ENCODE data around the gene EQTN.

The EQTN gene

DNA sequence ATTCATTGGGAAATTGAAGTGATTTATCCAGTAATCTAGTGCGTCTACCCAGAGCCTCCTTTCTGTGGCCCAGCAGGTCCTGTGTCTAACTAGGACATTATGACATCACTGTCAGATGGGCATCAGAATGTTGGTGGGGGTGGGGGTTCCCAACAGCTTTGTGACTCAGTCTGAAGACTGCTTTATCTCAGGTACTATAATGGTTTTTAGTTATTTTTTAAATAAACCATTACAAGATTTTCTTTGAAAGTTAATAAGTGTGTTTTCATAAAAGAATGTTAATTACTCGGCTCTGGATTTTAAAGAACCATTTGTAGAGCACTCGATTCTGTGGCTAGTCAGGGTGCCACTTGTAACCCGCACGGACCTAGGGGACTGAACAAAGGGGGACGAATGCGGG lies at the start of gene EQTN:
TSS of gene EQTN (minus strand) at position 101 of the 400 bp plus-strand sequence. CDS start at position 6, 95 bp downstream.
- Histone ChIP-seq H2AFZ (ENCODE audit: low read length, unreplicated experiment) (no peak within 1 kb of the TSS), H3K27me3 (ENCODE audit: insufficient read depth, low read length) (peaks cover 36% of the 10 kb centered on the region), H3K4me3 (ENCODE audit: low read depth, low read length) (no peak within 1 kb of the TSS), H3K27ac (ENCODE audit: low read depth, low read length) (no peak within 1 kb of the TSS), H3K79me2 (ENCODE audit: control insufficient read depth, insufficient read depth, low read length, unreplicated experiment) (no peaks in the 10 kb centered on the region), H3K4me1 (ENCODE audit: control insufficient read depth, insufficient read depth, low read length, unreplicated experiment) (no peaks in the 10 kb centered on the region), H3K36me3 (ENCODE audit: insufficient read depth, low read length) (no peaks in the 10 kb centered on the region)

DNA sequence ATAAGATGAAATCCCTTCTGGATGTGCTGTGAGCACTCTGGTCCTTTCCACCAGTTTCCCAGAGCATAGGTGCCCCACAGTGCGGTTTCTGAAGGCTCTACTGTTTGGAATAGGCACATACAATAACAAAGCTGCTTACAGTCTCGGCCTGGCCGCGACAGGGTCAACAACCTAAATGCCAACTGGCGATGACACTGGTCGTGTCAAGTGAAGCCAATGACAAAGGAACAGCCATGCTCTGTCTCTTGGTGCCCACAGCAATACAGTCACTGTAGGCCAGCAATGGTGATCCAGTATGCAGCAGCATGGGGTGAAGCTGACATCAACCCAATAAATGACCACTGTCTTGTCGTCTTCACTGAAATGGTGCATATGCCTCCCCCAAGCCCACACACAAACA lies 47.8 kb upstream of the EQTN start:
- Histone ChIP-seq H3K4me3 (ENCODE audit: low read depth, low read length) (no peak overlapping the region), H3K4me1 (ENCODE audit: control insufficient read depth, insufficient read depth, low read length, unreplicated experiment) (no peaks in the 10 kb centered on the region), H3K36me3 (ENCODE audit: insufficient read depth, low read length) (no peaks in the 10 kb centered on the region), H3K27me3 (ENCODE audit: insufficient read depth, low read length) (no peaks in the 10 kb centered on the region), H3K79me2 (ENCODE audit: control insufficient read depth, insufficient read depth, low read length, unreplicated experiment) (no peaks in the 10 kb centered on the region), H2AFZ (ENCODE audit: low read length, unreplicated experiment) (no peak overlapping the region), H3K27ac (ENCODE audit: low read depth, low read length) (no peak overlapping the region)

DNA sequence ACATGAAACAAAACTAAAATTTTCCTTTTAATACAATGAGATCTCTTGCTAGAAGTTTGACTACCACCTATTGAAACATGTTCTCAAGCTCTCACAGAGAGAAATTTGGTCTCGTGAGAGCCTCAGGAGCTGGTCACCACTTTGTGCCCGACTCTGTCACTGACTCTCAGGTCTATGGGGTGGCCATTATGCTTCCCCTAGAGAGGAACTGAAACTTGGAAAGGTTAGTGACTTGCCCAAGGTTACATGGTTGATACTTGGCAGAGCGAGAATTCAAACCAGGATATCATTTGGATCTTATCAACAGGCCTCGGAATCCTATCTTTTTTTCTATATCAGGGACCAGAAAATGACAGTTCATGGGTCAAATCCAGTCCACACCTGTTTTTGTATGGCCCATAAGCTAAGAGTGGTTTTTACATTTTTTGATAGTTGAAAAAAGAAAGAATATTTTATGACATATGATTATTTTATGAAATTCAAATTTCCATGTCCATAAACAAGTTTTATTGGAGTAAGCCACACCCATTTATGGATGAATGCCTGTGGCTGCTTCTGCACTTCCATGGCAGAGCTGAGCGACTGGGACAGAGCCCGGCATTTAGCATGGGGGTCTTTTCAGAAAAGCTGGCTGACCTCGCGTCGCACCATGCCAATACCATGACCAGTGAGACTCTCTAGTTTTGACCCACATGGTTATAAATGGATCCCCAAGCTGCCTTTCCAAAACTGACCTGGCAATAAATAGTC lies 44.8 kb upstream of the EQTN start:
- no peak overlapping the region for H3K4me3 ChIP-seq (ENCODE audit: low read depth, low read length)
- no peaks in the 10 kb centered on the region for H3K27me3 ChIP-seq (ENCODE audit: insufficient read depth, low read length)
- no peak overlapping the region for H3K27ac ChIP-seq (ENCODE audit: low read depth, low read length)
- no peak overlapping the region for H2AFZ ChIP-seq (ENCODE audit: low read length, unreplicated experiment)
- H3K4me1 ChIP-seq (ENCODE audit: control insufficient read depth, insufficient read depth, low read length, unreplicated experiment): no peaks in the 10 kb centered on the region
- H3K36me3 ChIP-seq (ENCODE audit: insufficient read depth, low read length): no peaks in the 10 kb centered on the region
- H3K79me2 ChIP-seq (ENCODE audit: control insufficient read depth, insufficient read depth, low read length, unreplicated experiment): no peaks in the 10 kb centered on the region

DNA sequence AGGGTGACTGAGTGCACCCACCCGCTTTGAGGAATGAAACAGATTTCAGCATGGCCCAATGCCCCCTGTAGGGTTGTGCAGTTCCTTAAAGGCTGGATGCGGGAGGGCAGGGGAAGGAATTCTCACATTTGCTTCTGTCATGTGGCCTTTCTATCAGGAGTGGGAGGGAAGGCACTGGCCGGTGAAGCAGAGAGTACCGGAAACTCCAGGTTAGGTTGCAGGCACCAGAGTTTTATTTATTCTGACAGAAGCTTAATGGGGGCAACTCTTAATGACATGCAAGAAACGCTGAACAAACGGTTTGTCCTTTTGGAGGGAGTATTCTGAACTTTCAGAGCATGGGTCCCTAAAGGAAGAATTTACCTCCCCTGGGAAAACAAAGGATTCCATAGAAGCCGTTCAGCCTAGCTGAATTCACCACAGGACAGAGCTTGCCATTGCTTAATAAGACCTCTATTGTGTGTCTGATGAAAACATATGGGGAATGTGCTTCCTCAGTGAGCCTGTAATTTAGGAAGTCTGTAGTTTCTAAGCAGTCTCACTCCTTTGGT lies 44.1 kb upstream of the EQTN start:
- Histone ChIP-seq H3K4me3 (ENCODE audit: low read depth, low read length) (no peak overlapping the region), H3K36me3 (ENCODE audit: insufficient read depth, low read length) (no peaks in the 10 kb centered on the region), H2AFZ (ENCODE audit: low read length, unreplicated experiment) (no peak overlapping the region), H3K79me2 (ENCODE audit: control insufficient read depth, insufficient read depth, low read length, unreplicated experiment) (no peaks in the 10 kb centered on the region), H3K4me1 (ENCODE audit: control insufficient read depth, insufficient read depth, low read length, unreplicated experiment) (no peaks in the 10 kb centered on the region), H3K27ac (ENCODE audit: low read depth, low read length) (no peak overlapping the region), H3K27me3 (ENCODE audit: insufficient read depth, low read length) (no peaks in the 10 kb centered on the region)

DNA sequence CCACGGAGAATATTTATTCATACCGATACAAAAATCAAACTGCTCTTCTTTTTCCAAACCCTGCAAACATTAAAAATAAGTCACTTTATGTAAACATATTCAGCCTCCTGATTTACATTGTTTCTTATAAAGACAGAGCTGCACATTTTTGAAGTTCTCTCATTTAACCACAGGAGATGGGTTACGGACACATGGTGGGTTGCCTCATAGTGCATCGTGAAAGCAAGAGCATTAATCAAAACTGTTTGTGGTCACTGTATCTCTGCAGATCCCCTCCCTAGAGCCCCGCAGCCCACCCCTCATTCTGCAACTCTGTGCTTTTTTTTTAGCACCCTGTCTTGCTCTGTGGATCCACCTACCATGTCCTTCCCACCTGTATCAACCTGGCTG lies 43.3 kb upstream of the EQTN start:
- Histone ChIP-seq H3K4me1 (ENCODE audit: control insufficient read depth, insufficient read depth, low read length, unreplicated experiment) (no peaks in the 10 kb centered on the region), H3K27me3 (ENCODE audit: insufficient read depth, low read length) (no peaks in the 10 kb centered on the region), H2AFZ (ENCODE audit: low read length, unreplicated experiment) (no peak overlapping the region), H3K79me2 (ENCODE audit: control insufficient read depth, insufficient read depth, low read length, unreplicated experiment) (no peaks in the 10 kb centered on the region), H3K4me3 (ENCODE audit: low read depth, low read length) (no peak overlapping the region), H3K27ac (ENCODE audit: low read depth, low read length) (no peak overlapping the region), H3K36me3 (ENCODE audit: insufficient read depth, low read length) (no peaks in the 10 kb centered on the region)

DNA sequence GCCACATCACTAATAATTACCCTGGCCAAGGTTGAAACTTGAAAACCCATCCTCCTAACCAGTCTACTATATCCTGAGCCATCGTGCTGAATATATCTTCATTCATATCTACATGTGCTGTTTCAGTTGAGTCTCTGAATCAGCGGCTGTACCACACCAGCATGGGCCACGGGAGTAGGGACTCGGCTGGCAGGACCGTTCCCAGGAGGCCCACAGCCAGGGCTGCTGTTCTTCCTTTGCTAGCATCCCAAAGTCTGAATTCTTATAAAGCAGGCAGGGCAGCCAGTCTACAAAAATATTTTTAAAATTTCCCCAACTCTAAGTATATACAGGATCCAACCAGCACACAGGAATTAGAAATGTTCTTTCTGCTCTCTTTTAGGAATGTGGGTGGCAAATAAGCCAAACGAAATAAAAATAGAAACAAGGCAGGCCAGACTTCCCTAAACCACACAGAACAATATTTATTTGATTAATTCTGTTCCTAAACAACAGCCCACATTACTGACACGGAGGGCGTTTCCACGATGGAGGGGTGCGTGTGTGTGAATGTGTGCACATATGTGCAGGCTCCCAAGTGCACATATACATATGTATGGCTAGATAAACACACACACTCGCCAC lies 42.8 kb upstream of the EQTN start:
- H2AFZ ChIP-seq (ENCODE audit: low read length, unreplicated experiment): no peak overlapping the region
- H3K4me1 ChIP-seq (ENCODE audit: control insufficient read depth, insufficient read depth, low read length, unreplicated experiment): no peaks in the 10 kb centered on the region
- H3K79me2 ChIP-seq (ENCODE audit: control insufficient read depth, insufficient read depth, low read length, unreplicated experiment): no peaks in the 10 kb centered on the region
- H3K27me3 ChIP-seq (ENCODE audit: insufficient read depth, low read length): no peaks in the 10 kb centered on the region
- H3K27ac ChIP-seq (ENCODE audit: low read depth, low read length): no peak overlapping the region
- H3K4me3 ChIP-seq (ENCODE audit: low read depth, low read length): no peak overlapping the region
- no peaks in the 10 kb centered on the region for H3K36me3 ChIP-seq (ENCODE audit: insufficient read depth, low read length)

DNA sequence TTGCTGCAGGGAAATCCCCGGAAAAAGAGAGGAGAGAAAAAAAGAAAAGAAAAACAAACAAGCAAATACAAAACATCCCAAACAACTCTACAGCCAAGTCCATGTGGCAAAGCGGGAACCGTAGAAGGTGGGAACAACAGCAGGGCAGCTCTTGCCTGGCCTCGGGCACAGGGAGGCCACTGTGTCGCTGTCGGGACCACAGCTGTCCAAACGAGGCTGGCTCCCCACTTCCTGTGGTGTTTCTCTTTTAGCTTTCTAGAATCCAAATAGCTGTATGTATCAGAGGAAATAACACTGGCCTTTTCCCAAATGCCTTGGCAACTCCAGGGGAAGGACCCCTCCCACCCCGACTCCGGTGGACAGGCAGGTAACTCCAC lies 41.6 kb upstream of the EQTN start:
- Histone ChIP-seq H3K27me3 (ENCODE audit: insufficient read depth, low read length) (no peaks in the 10 kb centered on the region), H3K4me1 (ENCODE audit: control insufficient read depth, insufficient read depth, low read length, unreplicated experiment) (peaks cover under 1% of the 10 kb centered on the region), H3K4me3 (ENCODE audit: low read depth, low read length) (no peak overlapping the region), H3K27ac (ENCODE audit: low read depth, low read length) (no peak overlapping the region), H2AFZ (ENCODE audit: low read length, unreplicated experiment) (no peak overlapping the region), H3K79me2 (ENCODE audit: control insufficient read depth, insufficient read depth, low read length, unreplicated experiment) (no peaks in the 10 kb centered on the region), H3K36me3 (ENCODE audit: insufficient read depth, low read length) (no peaks in the 10 kb centered on the region)

DNA sequence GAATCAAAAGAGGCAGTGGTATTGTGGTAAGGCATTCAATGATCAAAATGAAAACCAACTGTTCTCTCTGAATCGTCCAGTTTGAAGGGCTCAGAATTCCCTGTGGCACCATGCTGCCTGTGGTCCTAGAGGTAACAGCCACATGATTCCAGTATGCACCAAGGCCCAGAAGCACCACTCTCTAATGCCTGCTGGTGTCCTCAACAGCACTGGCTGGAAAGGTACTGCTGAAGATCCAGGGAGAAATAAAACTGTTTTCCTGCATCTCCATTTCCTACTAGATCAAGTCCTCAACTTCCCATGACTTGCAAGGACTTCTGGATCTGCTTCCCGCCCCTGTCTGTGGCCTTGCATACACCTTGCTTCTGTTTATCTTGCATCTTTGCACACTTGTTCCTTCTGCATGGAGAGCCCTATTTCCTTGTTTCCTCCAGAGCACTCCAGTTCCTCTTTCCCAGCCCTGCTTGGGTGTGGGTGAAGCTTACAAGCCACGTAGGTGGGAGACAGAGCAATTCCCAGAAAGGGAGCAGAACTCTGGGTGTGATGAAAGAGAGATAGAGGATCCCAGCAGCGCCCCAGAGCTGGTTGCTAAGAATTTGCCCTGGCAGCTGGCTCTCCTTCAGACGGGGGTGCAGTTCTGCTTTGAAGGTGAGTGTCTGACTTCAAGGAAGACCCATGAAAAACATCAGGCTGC lies 41.0 kb upstream of the EQTN start:
- Histone ChIP-seq H2AFZ (ENCODE audit: low read length, unreplicated experiment) (no peak overlapping the region), H3K36me3 (ENCODE audit: insufficient read depth, low read length) (no peaks in the 10 kb centered on the region)

DNA sequence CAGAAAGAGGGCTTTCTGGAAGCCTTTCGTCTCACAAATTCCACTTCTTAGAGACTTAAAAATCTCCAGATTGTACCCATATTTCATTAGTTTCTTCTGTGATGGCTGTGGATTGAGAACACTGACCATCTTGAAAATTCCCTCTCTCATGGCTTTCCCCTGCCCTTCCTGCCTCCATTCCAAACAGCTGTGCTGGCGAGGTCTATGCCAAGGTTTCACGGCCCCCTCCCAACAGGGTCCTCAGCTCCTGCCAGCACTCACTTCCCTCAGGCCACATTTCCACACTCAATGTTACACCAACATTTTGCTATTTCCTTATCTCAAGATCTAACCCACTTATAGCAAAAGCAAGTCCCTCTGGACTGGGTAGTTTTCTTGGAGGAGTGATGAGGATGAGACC lies 40.3 kb upstream of the EQTN start:
- Histone ChIP-seq H3K79me2 (ENCODE audit: control insufficient read depth, insufficient read depth, low read length, unreplicated experiment) (no peaks in the 10 kb centered on the region), H3K4me3 (ENCODE audit: low read depth, low read length) (no peak overlapping the region), H3K36me3 (ENCODE audit: insufficient read depth, low read length) (no peaks in the 10 kb centered on the region), H3K27me3 (ENCODE audit: insufficient read depth, low read length) (no peaks in the 10 kb centered on the region; the same call in 1 of the 2 replicates), H3K27ac (ENCODE audit: low read depth, low read length) (no peak overlapping the region), H3K4me1 (ENCODE audit: control insufficient read depth, insufficient read depth, low read length, unreplicated experiment) (peaks cover 3% of the 10 kb centered on the region), H2AFZ (ENCODE audit: low read length, unreplicated experiment) (no peak overlapping the region)

More for the DNA sequence above, 41.0 kb upstream of the EQTN start:
- Histone ChIP-seq H3K4me3 (ENCODE audit: low read depth, low read length) (no peak overlapping the region), H3K79me2 (ENCODE audit: control insufficient read depth, insufficient read depth, low read length, unreplicated experiment) (no peaks in the 10 kb centered on the region), H3K27me3 (ENCODE audit: insufficient read depth, low read length) (no peaks in the 10 kb centered on the region), H3K4me1 (ENCODE audit: control insufficient read depth, insufficient read depth, low read length, unreplicated experiment) (peaks cover 3% of the 10 kb centered on the region), H3K27ac (ENCODE audit: low read depth, low read length) (no peak overlapping the region)

DNA sequence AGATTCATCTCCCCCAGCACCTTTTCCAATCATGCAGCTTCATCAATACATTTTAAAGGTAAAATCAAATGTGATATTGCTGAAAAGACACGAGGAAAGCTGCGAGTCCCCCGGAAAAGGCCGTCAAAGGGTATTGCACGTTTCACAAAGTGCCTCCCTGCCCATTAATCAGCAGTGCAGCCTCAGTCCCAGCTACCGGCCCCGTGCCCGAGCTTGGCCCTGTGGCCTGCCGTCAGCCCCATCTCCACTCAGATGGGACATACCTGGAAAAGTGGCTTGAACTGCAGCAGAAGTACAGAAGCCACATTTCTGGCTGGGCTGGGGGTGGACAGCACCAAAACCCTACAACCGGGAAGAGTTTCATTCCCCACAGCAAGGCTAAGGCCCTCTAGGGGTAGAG lies 39.9 kb upstream of the EQTN start:
- Histone ChIP-seq H3K79me2 (ENCODE audit: control insufficient read depth, insufficient read depth, low read length, unreplicated experiment) (no peaks in the 10 kb centered on the region), H3K36me3 (ENCODE audit: insufficient read depth, low read length) (no peaks in the 10 kb centered on the region), H3K27me3 (ENCODE audit: insufficient read depth, low read length) (no peaks in the 10 kb centered on the region; the same call in 1 of the 2 replicates), H3K4me3 (ENCODE audit: low read depth, low read length) (no peak overlapping the region), H2AFZ (ENCODE audit: low read length, unreplicated experiment) (no peak overlapping the region), H3K27ac (ENCODE audit: low read depth, low read length) (no peak overlapping the region), H3K4me1 (ENCODE audit: control insufficient read depth, insufficient read depth, low read length, unreplicated experiment) (peaks cover 3% of the 10 kb centered on the region)
